ENCODE data around the gene EPHA1.

Gene EPHA1

DNA sequence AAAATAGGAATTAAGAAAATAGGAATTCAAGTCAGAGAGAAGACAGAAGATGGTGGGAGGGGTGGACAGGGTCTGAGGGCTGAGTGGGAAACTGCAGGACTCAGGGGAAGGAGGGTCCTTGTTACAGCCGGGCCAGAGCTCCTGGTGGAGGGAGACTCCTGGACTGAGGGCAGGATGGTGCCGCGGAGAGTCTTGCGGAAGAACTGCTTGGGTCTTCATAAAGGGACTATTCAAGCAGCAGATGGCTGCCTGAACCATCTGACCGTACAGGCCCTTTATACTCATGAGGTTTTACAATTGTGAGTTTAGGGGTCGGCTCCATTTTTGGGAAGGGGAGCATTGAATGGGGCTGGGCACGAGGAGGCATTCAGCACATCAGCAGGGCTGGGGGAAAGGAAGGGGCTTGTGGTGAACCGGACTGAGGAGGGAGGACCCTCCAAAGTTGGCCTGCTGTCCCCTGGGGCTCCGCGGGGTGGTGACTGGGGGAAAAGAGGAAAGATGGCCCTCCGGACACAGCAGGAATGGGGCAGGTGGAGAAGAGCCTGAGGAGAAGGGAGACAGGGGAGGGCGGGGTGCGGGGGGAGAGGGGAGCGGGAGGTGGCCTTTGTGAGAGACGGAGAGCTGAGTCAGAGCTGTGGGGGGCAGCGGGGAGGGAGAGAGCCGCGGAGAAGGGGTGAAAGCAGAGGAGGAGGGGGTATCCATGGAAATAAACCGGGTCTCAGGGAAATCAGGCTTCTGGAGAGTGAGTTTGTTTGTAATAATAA, 47.7 kb downstream of the EPHA1 start:
- no peak overlapping the region for H3K4me3 ChIP-seq (ENCODE audit: insufficient read depth, low read length, poor library complexity, severe bottlenecking)
- no peaks in the 10 kb centered on the region for H3K9me2 ChIP-seq (replicated peaks; ENCODE audit: insufficient read depth, low read length)
- TF ChIP-seq, protein P1, sequence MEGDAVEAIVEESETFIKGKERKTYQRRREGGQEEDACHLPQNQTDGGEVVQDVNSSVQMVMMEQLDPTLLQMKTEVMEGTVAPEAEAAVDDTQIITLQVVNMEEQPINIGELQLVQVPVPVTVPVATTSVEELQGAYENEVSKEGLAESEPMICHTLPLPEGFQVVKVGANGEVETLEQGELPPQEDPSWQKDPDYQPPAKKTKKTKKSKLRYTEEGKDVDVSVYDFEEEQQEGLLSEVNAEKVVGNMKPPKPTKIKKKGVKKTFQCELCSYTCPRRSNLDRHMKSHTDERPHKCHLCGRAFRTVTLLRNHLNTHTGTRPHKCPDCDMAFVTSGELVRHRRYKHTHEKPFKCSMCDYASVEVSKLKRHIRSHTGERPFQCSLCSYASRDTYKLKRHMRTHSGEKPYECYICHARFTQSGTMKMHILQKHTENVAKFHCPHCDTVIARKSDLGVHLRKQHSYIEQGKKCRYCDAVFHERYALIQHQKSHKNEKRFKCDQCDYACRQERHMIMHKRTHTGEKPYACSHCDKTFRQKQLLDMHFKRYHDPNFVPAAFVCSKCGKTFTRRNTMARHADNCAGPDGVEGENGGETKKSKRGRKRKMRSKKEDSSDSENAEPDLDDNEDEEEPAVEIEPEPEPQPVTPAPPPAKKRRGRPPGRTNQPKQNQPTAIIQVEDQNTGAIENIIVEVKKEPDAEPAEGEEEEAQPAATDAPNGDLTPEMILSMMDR (IDR thresholded peaks at IDR 0.05; ENCODE audit: insufficient read depth, low read length, poor library complexity, severe bottlenecking), result no peak
- no peak for TF ChIP-seq EZH2phosphoT487 (conservative IDR thresholded peaks at IDR 0.05; ENCODE audit: low read length)
- H3K4me2 ChIP-seq (ENCODE audit: low read depth, low read length, poor library complexity, severe bottlenecking), result no peak overlapping the region
- H3K36me3 ChIP-seq (ENCODE audit: low read length), result no peaks in the 10 kb centered on the region
- H3K9ac ChIP-seq (ENCODE audit: low read length), result no peak overlapping the region
- no peaks in the 10 kb centered on the region for H4K20me1 ChIP-seq (ENCODE audit: low read depth, low read length)
- H3K79me2 ChIP-seq (ENCODE audit: insufficient read depth, low read length), result no peaks in the 10 kb centered on the region
- H3K27me3 ChIP-seq (ENCODE audit: low read length), result no peaks in the 10 kb centered on the region
- H3K27ac ChIP-seq (ENCODE audit: low read depth, low read length), result no peak overlapping the region
- no peaks in the 10 kb centered on the region for H3K9me3 ChIP-seq (ENCODE audit: insufficient read depth, low read length)
- no peaks in the 10 kb centered on the region for H3F3A ChIP-seq (ENCODE audit: insufficient read depth)
- H2AFZ ChIP-seq (ENCODE audit: low read depth, low read length, severe bottlenecking), result no peak overlapping the region

DNA sequence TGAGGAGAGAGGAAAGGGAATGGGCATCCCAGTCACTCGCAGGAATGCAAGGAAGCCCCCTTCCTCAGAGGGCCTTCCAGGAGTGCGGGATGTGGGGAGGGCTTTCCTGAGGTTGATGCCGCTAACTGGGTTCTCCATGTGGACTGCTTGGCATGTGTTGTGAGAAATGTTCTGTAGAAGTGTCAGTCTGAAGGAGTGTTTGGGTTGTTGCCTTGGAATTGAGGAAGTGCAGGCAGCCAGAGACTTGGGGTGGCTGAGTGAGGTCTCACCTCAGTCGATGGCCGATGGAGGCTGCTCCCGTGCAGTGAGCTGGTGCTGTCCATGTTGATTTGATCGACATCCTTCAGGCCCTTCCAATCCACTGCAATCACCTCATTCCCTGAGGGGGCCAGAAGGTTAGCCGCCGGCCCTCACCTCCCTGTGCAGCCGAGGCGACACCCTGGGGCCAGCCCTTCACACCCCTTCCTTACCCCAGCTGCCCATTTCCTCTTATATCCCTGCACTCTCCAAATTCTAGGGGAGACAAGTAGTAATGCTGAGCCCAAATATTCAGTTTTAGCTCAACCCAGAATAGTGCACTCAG, 48.8 kb downstream of the EPHA1 start:
- H3K9me2 ChIP-seq (replicated peaks; ENCODE audit: insufficient read depth, low read length), result no peaks in the 10 kb centered on the region
- H3K4me3 ChIP-seq (ENCODE audit: insufficient read depth, low read length, poor library complexity, severe bottlenecking), result no peak overlapping the region
- H3K9ac ChIP-seq (ENCODE audit: low read length), result no peak overlapping the region
- no peaks in the 10 kb centered on the region for H3K36me3 ChIP-seq (ENCODE audit: low read length)
- no peaks in the 10 kb centered on the region for H4K20me1 ChIP-seq (ENCODE audit: low read depth, low read length)
- H3K79me2 ChIP-seq (ENCODE audit: insufficient read depth, low read length), result no peaks in the 10 kb centered on the region
- H3K27me3 ChIP-seq (ENCODE audit: low read length), result no peaks in the 10 kb centered on the region
- no peaks in the 10 kb centered on the region for H3K9me3 ChIP-seq (ENCODE audit: insufficient read depth, low read length)
- no peak for TF ChIP-seq EZH2phosphoT487 (conservative IDR thresholded peaks at IDR 0.05; ENCODE audit: low read length)
- TF ChIP-seq, protein P1 (IDR thresholded peaks at IDR 0.05; ENCODE audit: insufficient read depth, low read length, poor library complexity, severe bottlenecking), result no peak
- H3K4me2 ChIP-seq (ENCODE audit: low read depth, low read length, poor library complexity, severe bottlenecking), result no peak overlapping the region
- H3F3A ChIP-seq (ENCODE audit: insufficient read depth), result no peaks in the 10 kb centered on the region
- H3K27ac ChIP-seq (ENCODE audit: low read depth, low read length), result no peak overlapping the region
- H2AFZ ChIP-seq (ENCODE audit: low read depth, low read length, severe bottlenecking), result no peak overlapping the region

DNA sequence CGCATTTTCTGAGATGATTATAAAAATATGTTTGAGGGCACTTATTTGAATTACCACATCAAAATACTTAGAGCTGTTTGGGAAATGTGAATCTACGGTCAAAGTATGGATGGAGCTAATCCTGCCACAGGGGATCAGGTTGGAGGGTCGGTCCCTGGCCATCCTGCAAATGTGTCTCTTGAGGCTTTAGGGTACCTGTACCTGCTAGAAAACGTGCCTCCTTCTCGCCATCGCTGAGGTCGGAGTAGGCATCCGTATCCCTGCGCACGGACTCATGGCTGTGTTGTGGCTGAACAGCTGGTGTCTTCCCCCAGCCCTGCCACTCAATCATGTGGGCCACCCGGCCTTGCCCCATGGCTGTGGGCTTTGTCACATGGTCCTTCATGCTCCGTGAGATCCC, 50.0 kb downstream of the EPHA1 start:
- Histone ChIP-seq H3K4me3 (ENCODE audit: insufficient read depth, low read length, poor library complexity, severe bottlenecking) (no peak overlapping the region), H3K79me2 (ENCODE audit: insufficient read depth, low read length) (no peaks in the 10 kb centered on the region), H3K36me3 (ENCODE audit: low read length) (no peaks in the 10 kb centered on the region), H2AFZ (ENCODE audit: low read depth, low read length, severe bottlenecking) (no peak overlapping the region), H3K9ac (ENCODE audit: low read length) (no peak overlapping the region), H3K9me3 (ENCODE audit: insufficient read depth, low read length) (no peaks in the 10 kb centered on the region), H3K9me2 (replicated peaks; ENCODE audit: insufficient read depth, low read length) (no peaks in the 10 kb centered on the region), H3K27ac (ENCODE audit: low read depth, low read length) (no peak overlapping the region), H3F3A (ENCODE audit: insufficient read depth) (no peaks in the 10 kb centered on the region), H3K4me2 (ENCODE audit: low read depth, low read length, poor library complexity, severe bottlenecking) (no peak overlapping the region), H4K20me1 (ENCODE audit: low read depth, low read length) (no peaks in the 10 kb centered on the region), H3K27me3 (ENCODE audit: low read length) (no peaks in the 10 kb centered on the region)
- no peak for TF ChIP-seq EZH2phosphoT487 (conservative IDR thresholded peaks at IDR 0.05; ENCODE audit: low read length)
- TF ChIP-seq, protein P1 (IDR thresholded peaks at IDR 0.05; ENCODE audit: insufficient read depth, low read length, poor library complexity, severe bottlenecking), result no peak
